HL-60 (cell line): Measurements from ENCODE around the gene STRIP1.

Source experiments
- DNase-seq, 2 experiments: peaks; one replicate each; pipeline ENCODE4 v3.0.0-alpha.2; 2010 to 2020; ENCODE audit warnings: low read depth in 1 of 2, low spot score in 1 of 2
- H3K27ac ChIP-seq: fragments of 250-450 bp; sonication (Bioruptor Pico); replicated peaks from 2 replicates; pipeline ENCODE4 v1.5.1; 2020; ENCODE audit warnings: mild to moderate bottlenecking, moderate library complexity
- H3K27me3 ChIP-seq: fragments of 250-450 bp; sonication (Bioruptor Pico); 2 replicates; pipeline ENCODE4 v1.5.1; 2021; ENCODE audit warnings: mild to moderate bottlenecking, moderate library complexity; ENCODE audit not compliant: insufficient read depth, poor library complexity, severe bottlenecking
- H3K4me3 ChIP-seq: replicated peaks from 2 replicates; pipeline ENCODE4 v1.5.1; 2011; ENCODE audit warnings: mild to moderate bottlenecking, control low read depth, low read length; ENCODE audit not compliant: insufficient read depth
- CTCF ChIP-seq: IDR thresholded peaks from one replicate; pipeline ENCODE4 v1.5.1; 2011; ENCODE audit warnings: low read length, control low read depth, inconsistent platforms; ENCODE audit not compliant: insufficient read depth
- GABPA ChIP-seq: IDR thresholded peaks from 2 replicates; pipeline ENCODE4 v1.6.1; 2012; ENCODE audit warnings: low read depth
- POLR2AphosphoS5 ChIP-seq: IDR thresholded peaks from 2 replicates; pipeline ENCODE4 v1.6.1; 2012; ENCODE audit warnings: low read depth
- REST ChIP-seq: IDR thresholded peaks from 2 replicates; pipeline ENCODE4 v1.6.1; 2012; ENCODE audit warnings: low read depth; ENCODE audit not compliant: insufficient replicate concordance
- SPI1 ChIP-seq: IDR thresholded peaks from 2 replicates; pipeline ENCODE4 v1.6.1; 2012; ENCODE audit warnings: low read depth, mild to moderate bottlenecking, borderline replicate concordance

The STRIP1 gene

GRCh38 chr1:110062612-110063011 lies 28.2 kb downstream of the STRIP1 start:
- Histone ChIP-seq H3K4me3 (no peak overlapping the region), H3K27ac (no peak overlapping the region), H3K27me3 (peaks cover 12% of the 10 kb centered on the region)
- TF ChIP-seq POLR2AphosphoS5 (no peak), REST (no peak), GABPA (no peak), CTCF (no peak), SPI1 (no peak)
- no peak for DNase-seq

- no peak overlapping the region for H3K27ac ChIP-seq
- no peak overlapping the region for H3K4me3 ChIP-seq
- DNase-seq = no peak
- peaks cover 24% of the 10 kb centered on the region for H3K27me3 ChIP-seq
- no peak for TF ChIP-seq CTCF
- TF ChIP-seq POLR2AphosphoS5 = no peak
- TF ChIP-seq SPI1 = no peak
- TF ChIP-seq GABPA = no peak
- no peak for TF ChIP-seq REST
These were observed 29.4 kb downstream of the STRIP1 start for GRCh38 chr1:110063781-110064180.

GRCh38 chr1:110064576-110065337 lies 30.3 kb downstream of the STRIP1 start:
- Histone ChIP-seq H3K27ac (no peak overlapping the region), H3K27me3 (peaks cover 33% of the 10 kb centered on the region)
- no peak for TF ChIP-seq REST
- no peak for TF ChIP-seq CTCF
- TF ChIP-seq POLR2AphosphoS5 = no peak
- no peak for TF ChIP-seq GABPA
- TF ChIP-seq SPI1 = no peak

More at GRCh38 chr1:110064576-110065337, 30.3 kb downstream of the STRIP1 start:
- no peak overlapping the region for H3K4me3 ChIP-seq
- no peak for DNase-seq
